Esophagus squamous epithelium (tissue), 5 donors: ENCODE data around the gene FHIT. TPM values are rescaled to one million over a fixed set of nuclear protein-coding genes. Genes with fewer than 3 reads are reported as not detected.

Source experiments
- DNase-seq: peaks from one replicate; lab custom pipeline; 2025; lab: John Stamatoyannopoulos, UW
- H3K27ac ChIP-seq, 4 donors: fragments of 200-600 bp; sonication (generic); one replicate each; pipeline ENCODE4 v1.5.1; 2016 to 2019; ENCODE audit warnings: mild to moderate bottlenecking in 1 of 4
- H3K27me3 ChIP-seq, 4 donors: fragments of 200-600 bp; sonication (generic); 1 replicate in 3 of 4; 2 replicates in 1 of 4; pipeline versions ENCODE4 v1.5.1 to v1.6.0; 2017 to 2021; ENCODE audit warnings: antibody characterized with exemption in 1 of 4
- H3K36me3 ChIP-seq, 3 donors: fragments of 200-600 bp; sonication (generic); one replicate each; pipeline ENCODE4 v1.5.1; 2016 to 2019
- H3K4me1 ChIP-seq, 3 donors: fragments of 200-600 bp; sonication (generic); one replicate each; pipeline ENCODE4 v1.5.1; 2017 to 2019
- H3K4me3 ChIP-seq, 4 donors: fragments of 200-600 bp; sonication (generic); 1 replicate in 3 of 4; 2 replicates in 1 of 4; pipeline ENCODE4 v1.5.1; 2016 to 2019; ENCODE audit warnings: mild to moderate bottlenecking in 2 of 4, moderate library complexity in 1 of 4
- H3K9me3 ChIP-seq, 3 donors: fragments of 200-600 bp; sonication (generic); one replicate each; pipeline ENCODE4 v1.5.1; 2016 to 2019
- POLR2A ChIP-seq, 4 donors: fragments of 450-650 bp; IDR thresholded peaks; one replicate each; pipeline ENCODE4 v1.6.1; 2017; ENCODE audit warnings: antibody characterized with exemption in 4 of 4, mild to moderate bottlenecking in 4 of 4, moderate library complexity in 3 of 4
- WGBS, 2 donors: methylation state at CpG; one replicate each; pipeline ENCODE4 v1.1.5; 2018; 5-methylcytosine and 5-hydroxymethylcytosine counted together
- intact Hi-C: fragments of 100-400 bp; cut with DNase I; formaldehyde crosslinking; loops from one replicate; pipeline ENCODE4 v1.15.0; 2022
- total RNA-seq, 4 donors: library from RNA; depleted of rRNA; stranded (reverse); fragments of >200 nt; gene quantifications; one replicate each; pipeline ENCODE4 v1.1.0, GENCODE V29; 2016
- TF ChIP-seq, protein P1 (sequence below), 6 experiments: fragments of 450-650 bp in 4 of 6; fragments of 200-600 bp in 2 of 6; sonication (generic) in 2 of 6; IDR thresholded peaks; one replicate each; pipeline ENCODE4 v1.5.1; 2016 to 2019; ENCODE audit warnings: antibody characterized with exemption in 6 of 6, mild to moderate bottlenecking in 4 of 6, moderate library complexity in 4 of 6
- donor health status: DM: yes; HTN: yes; CAD: no.

The FHIT gene
- total RNA-seq, 4 donors from 2014 or later: 0.64 to 5.7 (median 3.1) TPM

- Histone ChIP-seq H3K27me3 (no peaks in the 10 kb centered on the region), H3K4me3 (no peak overlapping the region), H3K4me1 (no peaks in the 10 kb centered on the region), H3K9me3 (no peaks in the 10 kb centered on the region), H3K36me3 (no peaks in the 10 kb centered on the region), H3K27ac (no peak overlapping the region)
- no peak for DNase-seq
- TF ChIP-seq, protein P1, sequence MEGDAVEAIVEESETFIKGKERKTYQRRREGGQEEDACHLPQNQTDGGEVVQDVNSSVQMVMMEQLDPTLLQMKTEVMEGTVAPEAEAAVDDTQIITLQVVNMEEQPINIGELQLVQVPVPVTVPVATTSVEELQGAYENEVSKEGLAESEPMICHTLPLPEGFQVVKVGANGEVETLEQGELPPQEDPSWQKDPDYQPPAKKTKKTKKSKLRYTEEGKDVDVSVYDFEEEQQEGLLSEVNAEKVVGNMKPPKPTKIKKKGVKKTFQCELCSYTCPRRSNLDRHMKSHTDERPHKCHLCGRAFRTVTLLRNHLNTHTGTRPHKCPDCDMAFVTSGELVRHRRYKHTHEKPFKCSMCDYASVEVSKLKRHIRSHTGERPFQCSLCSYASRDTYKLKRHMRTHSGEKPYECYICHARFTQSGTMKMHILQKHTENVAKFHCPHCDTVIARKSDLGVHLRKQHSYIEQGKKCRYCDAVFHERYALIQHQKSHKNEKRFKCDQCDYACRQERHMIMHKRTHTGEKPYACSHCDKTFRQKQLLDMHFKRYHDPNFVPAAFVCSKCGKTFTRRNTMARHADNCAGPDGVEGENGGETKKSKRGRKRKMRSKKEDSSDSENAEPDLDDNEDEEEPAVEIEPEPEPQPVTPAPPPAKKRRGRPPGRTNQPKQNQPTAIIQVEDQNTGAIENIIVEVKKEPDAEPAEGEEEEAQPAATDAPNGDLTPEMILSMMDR (IDR thresholded peaks at IDR 0.05): no peak
- TF ChIP-seq POLR2A (IDR thresholded peaks at IDR 0.05): no peak
- intact Hi-C loops: no loop called here
Observed at GRCh38 chr3:61149236-61149635, 102.0 kb downstream of the FHIT start.

DNA sequence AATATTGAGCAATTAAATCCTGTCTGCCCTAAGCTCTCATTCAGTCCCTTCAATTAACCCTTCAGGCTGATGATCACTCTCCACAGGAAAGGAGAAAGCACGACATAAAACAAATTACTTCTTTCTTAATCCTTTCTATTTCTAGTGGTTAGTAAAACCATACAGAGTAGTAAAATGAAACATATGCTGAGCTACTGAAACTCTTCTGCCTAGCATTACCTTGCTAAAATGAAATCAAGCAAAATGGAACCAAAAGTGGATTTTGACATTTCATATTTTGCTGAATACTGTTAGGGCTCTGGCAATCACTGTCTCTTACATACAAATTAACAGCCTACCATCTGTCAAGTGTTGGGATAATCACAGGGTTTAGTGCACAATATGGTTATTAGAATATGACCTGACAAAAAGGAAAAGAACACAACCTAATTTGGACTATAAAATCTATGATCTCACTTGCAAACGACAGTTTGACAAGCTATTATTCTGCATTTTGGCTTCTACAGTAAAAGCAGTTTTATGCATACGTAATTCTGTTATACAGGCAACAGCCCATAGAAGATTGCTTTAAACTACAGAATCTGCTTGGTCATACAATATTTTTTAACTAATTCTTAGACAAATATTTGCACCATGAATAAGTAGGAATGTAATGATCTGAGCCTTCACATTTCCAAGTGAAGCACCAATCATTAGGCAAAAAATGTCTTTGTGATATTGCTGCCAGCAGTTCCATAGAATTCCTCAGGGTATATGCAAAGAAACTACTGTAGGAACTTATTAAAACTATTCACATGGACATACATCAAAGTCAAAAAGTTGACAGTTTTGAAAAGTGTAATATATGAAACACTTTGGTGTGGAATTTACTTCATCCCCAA is 105.0 kb downstream of the FHIT start:
- Histone ChIP-seq H3K27ac (no peak overlapping the region), H3K4me3 (no peak overlapping the region), H3K27me3 (no peaks in the 10 kb centered on the region), H3K36me3 (no peaks in the 10 kb centered on the region), H3K9me3 (no peaks in the 10 kb centered on the region), H3K4me1 (no peaks in the 10 kb centered on the region)
- intact Hi-C loops: no loop called here
- DNase-seq: no peak
- WGBS, 2 donors: 58 to 60% methylated on average over 3 of the region's 3 CpGs
- TF ChIP-seq, protein P1 (IDR thresholded peaks at IDR 0.05): no peak
- TF ChIP-seq POLR2A (IDR thresholded peaks at IDR 0.05): no peak

DNA sequence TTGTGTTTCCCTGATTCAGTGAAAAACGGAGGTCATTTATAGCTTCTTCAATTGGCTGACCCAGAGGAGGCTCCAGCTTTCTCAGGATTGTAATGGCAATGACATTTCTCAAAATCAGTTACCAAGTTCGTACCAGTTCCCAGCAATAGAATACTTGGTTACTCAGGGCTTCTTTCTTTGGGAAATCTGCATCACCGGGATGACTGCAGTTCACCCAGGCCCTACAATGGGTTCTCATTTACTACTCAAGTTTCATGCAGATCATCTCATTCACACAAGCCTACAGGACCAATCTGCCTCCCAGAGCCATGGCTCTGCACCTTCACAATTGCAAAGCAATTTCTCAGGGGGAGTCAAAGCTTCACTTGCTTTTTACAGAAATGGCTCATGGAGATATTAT is 109.6 kb downstream of the FHIT start:
- Histone ChIP-seq H3K9me3 (no peaks in the 10 kb centered on the region), H3K36me3 (no peaks in the 10 kb centered on the region), H3K4me3 (no peak overlapping the region), H3K27ac (no peak overlapping the region), H3K4me1 (no peaks in the 10 kb centered on the region), H3K27me3 (no peaks in the 10 kb centered on the region)
- WGBS, 2 donors: 58 to 72% methylated on average over 3 of the region's 3 CpGs
- intact Hi-C loops: no loop called here
- no peak for TF ChIP-seq POLR2A (IDR thresholded peaks at IDR 0.05)
- TF ChIP-seq, protein P1 (IDR thresholded peaks at IDR 0.05): no peak
- DNase-seq: no peak

DNA sequence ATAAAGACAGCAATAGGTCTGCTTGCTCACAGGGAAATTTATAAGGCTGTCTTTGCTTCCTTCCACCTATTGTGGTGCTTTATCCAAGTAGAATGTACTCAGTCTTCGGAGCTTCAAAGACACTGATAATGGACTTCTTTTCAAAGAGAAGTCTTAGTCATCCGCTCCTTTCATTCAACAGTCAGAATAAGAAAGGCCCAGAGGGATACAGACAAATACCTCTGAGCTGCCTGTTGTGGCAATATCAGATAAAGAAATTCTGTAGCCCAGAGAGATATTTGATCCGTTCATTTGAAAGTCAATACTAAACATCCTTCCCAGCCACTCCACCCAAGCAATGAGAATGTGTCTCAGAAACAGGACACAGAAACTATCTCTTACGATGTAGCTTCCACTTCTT is 110.0 kb downstream of the FHIT start:
- TF ChIP-seq, protein P1 (IDR thresholded peaks at IDR 0.05): no peak
- TF ChIP-seq POLR2A (IDR thresholded peaks at IDR 0.05): no peak
- no peaks in the 10 kb centered on the region for H3K36me3 ChIP-seq
- H3K4me3 ChIP-seq: no peak overlapping the region
- no peak for DNase-seq
- intact Hi-C loops: no loop called here
- H3K27me3 ChIP-seq: no peaks in the 10 kb centered on the region
- 56 to 58% methylated on average over 4 of the region's 4 CpGs for WGBS, 2 donors
- no peak overlapping the region for H3K27ac ChIP-seq
- no peaks in the 10 kb centered on the region for H3K9me3 ChIP-seq
- peaks cover 0 to 4% (median 0%) of the 10 kb centered on the region in 3 donors for H3K4me1 ChIP-seq

DNA sequence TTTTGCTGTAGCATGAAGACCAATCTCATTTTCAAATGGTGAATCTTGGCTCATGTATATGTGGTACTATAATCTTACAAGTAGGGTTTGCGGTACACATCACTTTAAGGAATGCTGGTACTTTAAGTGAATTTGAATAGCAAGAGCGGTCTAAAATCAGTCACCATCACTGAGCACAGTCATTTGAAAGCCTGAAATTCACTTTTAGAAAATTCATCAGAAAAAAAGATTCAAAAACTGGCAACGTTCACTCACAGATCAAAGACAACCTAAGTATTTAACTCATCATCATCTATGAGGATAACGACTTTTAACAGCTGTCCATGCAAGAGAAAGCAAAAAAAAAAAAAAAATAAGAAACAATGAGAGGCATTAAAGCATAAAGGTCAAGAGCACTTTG is 111.6 kb downstream of the FHIT start:
- no peaks in the 10 kb centered on the region for H3K9me3 ChIP-seq
- DNase-seq: no peak
- H3K4me1 ChIP-seq: peaks cover 0 to 8% (median 0%) of the 10 kb centered on the region in 3 donors
- 88 to 95% methylated on average over 4 of the region's 4 CpGs for WGBS, 2 donors
- intact Hi-C loops: no loop called here
- H3K4me3 ChIP-seq: no peak overlapping the region
- no peak overlapping the region for H3K27ac ChIP-seq
- no peaks in the 10 kb centered on the region for H3K27me3 ChIP-seq
- TF ChIP-seq, protein P1 (IDR thresholded peaks at IDR 0.05): no peak
- no peak for TF ChIP-seq POLR2A (IDR thresholded peaks at IDR 0.05)
- no peaks in the 10 kb centered on the region for H3K36me3 ChIP-seq
